ENCODE measurements around the gene FBXL7.

DNA sequence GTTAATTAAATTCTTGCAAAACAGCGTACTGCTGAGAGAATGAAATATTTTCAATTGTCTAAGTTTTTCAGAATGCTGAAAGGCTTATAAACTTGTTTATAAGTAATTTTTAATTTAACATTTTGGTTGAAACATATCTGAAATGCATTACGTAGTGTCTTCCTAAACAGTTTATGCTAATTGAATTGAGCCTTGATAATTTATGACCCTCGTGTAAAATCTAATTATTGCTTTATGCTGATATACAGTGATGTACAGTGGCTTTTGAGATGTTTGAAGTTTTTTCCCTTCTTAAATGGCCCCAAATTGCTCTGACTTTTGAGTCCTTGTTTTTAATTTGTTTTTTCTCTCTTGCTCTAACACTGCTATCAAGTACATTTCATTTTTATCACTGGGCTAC is 262.7 kb downstream of the FBXL7 start:
- TF ChIP-seq, protein P1, sequence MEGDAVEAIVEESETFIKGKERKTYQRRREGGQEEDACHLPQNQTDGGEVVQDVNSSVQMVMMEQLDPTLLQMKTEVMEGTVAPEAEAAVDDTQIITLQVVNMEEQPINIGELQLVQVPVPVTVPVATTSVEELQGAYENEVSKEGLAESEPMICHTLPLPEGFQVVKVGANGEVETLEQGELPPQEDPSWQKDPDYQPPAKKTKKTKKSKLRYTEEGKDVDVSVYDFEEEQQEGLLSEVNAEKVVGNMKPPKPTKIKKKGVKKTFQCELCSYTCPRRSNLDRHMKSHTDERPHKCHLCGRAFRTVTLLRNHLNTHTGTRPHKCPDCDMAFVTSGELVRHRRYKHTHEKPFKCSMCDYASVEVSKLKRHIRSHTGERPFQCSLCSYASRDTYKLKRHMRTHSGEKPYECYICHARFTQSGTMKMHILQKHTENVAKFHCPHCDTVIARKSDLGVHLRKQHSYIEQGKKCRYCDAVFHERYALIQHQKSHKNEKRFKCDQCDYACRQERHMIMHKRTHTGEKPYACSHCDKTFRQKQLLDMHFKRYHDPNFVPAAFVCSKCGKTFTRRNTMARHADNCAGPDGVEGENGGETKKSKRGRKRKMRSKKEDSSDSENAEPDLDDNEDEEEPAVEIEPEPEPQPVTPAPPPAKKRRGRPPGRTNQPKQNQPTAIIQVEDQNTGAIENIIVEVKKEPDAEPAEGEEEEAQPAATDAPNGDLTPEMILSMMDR (IDR thresholded peaks at IDR 0.05; ENCODE audit: low read depth, low read length), result no peak
- no peak for TF ChIP-seq EZH2phosphoT487 (IDR thresholded peaks at IDR 0.05; ENCODE audit: low read depth)

All from OCI-LY3 (cell line).